DMS 273 (cell line): ENCODE results near the gene SELENOO.

ENCODE experiments used
- DNase-seq: peaks from one replicate; lab custom pipeline; 2025; ENCODE audit not compliant: unreplicated experiment; lab: John Stamatoyannopoulos, UW

The SELENOO gene

GRCh38 chr22:50216055-50216683, 15.4 kb downstream of the SELENOO start:
- no peak for DNase-seq

GRCh38 chr22:50216684-50217520, 16.1 kb downstream of the SELENOO start:
- no peak for DNase-seq

GRCh38 chr22:50217543-50218152, 16.8 kb downstream of the SELENOO start:
- no peak for DNase-seq

- DNase-seq, result no peak
Measured at GRCh38 chr22:50218153-50218995, 17.6 kb downstream of the SELENOO start.

- peak; percentile 83 for DNase-seq
Measured at GRCh38 chr22:50218996-50219727, 18.4 kb downstream of the SELENOO start.

- DNase-seq, result no peak
Measured at GRCh38 chr22:50219800-50220602, 19.2 kb downstream of the SELENOO start.

GRCh38 chr22:50220603-50221409, 20.0 kb downstream of the SELENOO start:
- DNase-seq, result no peak

GRCh38 chr22:50221410-50222300, 20.8 kb downstream of the SELENOO start:
- DNase-seq, result no peak

- DNase-seq, result no peak
Measured at GRCh38 chr22:50222508-50222907, 21.7 kb downstream of the SELENOO start.

GRCh38 chr22:50224071-50224470, 23.3 kb downstream of the SELENOO start:
- no peak for DNase-seq

- no peak for DNase-seq
Measured at GRCh38 chr22:50225200-50225969, 24.6 kb downstream of the SELENOO start.

GRCh38 chr22:50226063-50226874, 25.5 kb downstream of the SELENOO start:
- DNase-seq, result no peak

- DNase-seq, result no peak
Measured at GRCh38 chr22:50226875-50227165, 26.0 kb downstream of the SELENOO start.

GRCh38 chr22:50227579-50228215, 26.9 kb downstream of the SELENOO start:
- DNase-seq, result no peak

GRCh38 chr22:50228366-50228765, 27.6 kb downstream of the SELENOO start:
- DNase-seq, result no peak

- no peak for DNase-seq
Measured at GRCh38 chr22:50229370-50229769, 28.6 kb downstream of the SELENOO start.
